Posterior cingulate gyrus (tissue), 11 donors: Measurements from ENCODE around the gene PPP1R26.
A peak's percentile ranks its signal among the peaks of the same experiment; 100 is the strongest.
"Not testable (repeated sequence)": the region's sequence is repeated elsewhere in the genome, so short reads cannot be mapped to it uniquely, and the experiment has no call there.

Experiments
- DNase-seq, 10 donors: peaks; one replicate each; pipeline versions ENCODE4 v3.0.0 to v3.0.0-alpha.2; 2020 to 2021; ENCODE audit warnings: mixed read lengths in 3 of 10
- intact Hi-C: fragments of 100-400 bp; cut with DNase I; formaldehyde crosslinking; loops from one replicate; pipeline ENCODE4 v1.15.1; 2023

The PPP1R26 gene

GRCh38 chr9:135501261-135502167 lies 21.9 kb downstream of the PPP1R26 start:
- peak in 4 of 10 donors; percentile 23 to 94 (median 77) for DNase-seq
- intact Hi-C loops, result loop anchor here (5.0 kb wide), 1 partner anchor 406 kb away; the partner anchor contains the start of gene CAMSAP1

- peak in 4 of 10 donors; percentile 1 to 59 (median 46) for DNase-seq
- intact Hi-C loops, result loop anchor here (5.0 kb wide), 1 partner anchor 405 kb away; the partner anchor contains the start of gene CAMSAP1
These were observed 22.7 kb downstream of the PPP1R26 start for GRCh38 chr9:135502168-135502872.

GRCh38 chr9:135502873-135503321 lies 23.3 kb downstream of the PPP1R26 start:
- DNase-seq, result peak in 4 of 10 donors; percentile 16 to 76 (median 66)
- intact Hi-C loops, result loop anchor here (5.0 kb wide), 1 partner anchor 404 kb away; the partner anchor contains the start of gene CAMSAP1

GRCh38 chr9:135503371-135504261 lies 24.0 kb downstream of the PPP1R26 start:
- DNase-seq, result peak in 4 of 10 donors; percentile 26 to 70 (median 56)

DNA sequence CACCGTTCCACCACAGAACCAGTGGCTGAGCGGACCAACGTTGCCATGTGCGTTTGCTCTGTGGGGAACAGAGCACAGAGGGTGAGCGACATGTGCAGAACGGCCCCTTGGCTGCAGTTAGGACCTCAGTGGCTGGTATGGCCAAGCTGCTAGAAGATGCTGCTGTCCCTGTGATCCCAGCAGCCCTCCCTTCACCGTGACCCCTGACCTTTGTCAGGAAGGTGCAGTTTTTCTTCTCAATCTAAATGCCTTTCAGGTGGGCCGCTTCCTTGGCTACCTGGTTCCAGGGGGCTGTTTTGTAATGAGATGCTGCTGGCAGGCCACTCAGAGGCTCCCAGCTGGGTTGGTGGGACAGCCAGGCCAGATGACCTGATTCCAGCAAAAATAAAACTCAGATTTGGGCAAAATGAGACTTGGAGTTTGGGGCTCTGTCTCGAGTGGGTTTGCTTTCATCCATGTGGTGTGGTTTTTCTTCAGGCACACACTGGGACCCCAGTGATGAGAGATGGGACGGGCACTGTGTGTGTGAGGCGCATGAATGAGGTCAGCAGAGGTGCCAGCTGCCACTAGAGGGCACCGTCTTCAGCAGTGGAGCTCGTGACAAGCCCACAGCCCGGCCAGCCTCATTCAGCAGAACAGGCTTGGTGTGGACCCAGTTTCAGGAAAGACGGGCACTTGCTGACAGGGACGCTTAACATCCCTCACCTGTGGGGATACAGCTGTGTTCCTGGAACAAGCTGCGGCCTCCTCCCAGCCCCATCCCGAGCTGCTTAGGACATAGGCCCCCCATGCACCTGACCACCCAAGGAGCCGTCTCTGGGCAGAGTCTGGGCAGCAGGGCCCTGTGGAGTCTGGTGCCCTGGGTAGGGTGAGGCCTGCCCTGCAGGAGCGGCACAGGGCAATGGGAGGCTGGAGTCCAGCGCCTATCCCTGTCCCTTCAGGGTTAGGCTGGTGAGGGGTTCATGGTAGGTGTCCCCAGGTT lies 25.0 kb downstream of the PPP1R26 start:
- peak; percentile 54 to 95 (median 74) for DNase-seq
- intact Hi-C loops, result loop anchor here (5.0 kb wide), 1 partner anchor 403 kb away; the partner anchor contains the start of gene CAMSAP1

More at GRCh38 chr9:135503371-135504261, 24.0 kb downstream of the PPP1R26 start:
- intact Hi-C loops, result loop anchor here (5.0 kb wide), 1 partner anchor 404 kb away; the partner anchor contains the start of gene CAMSAP1

DNA sequence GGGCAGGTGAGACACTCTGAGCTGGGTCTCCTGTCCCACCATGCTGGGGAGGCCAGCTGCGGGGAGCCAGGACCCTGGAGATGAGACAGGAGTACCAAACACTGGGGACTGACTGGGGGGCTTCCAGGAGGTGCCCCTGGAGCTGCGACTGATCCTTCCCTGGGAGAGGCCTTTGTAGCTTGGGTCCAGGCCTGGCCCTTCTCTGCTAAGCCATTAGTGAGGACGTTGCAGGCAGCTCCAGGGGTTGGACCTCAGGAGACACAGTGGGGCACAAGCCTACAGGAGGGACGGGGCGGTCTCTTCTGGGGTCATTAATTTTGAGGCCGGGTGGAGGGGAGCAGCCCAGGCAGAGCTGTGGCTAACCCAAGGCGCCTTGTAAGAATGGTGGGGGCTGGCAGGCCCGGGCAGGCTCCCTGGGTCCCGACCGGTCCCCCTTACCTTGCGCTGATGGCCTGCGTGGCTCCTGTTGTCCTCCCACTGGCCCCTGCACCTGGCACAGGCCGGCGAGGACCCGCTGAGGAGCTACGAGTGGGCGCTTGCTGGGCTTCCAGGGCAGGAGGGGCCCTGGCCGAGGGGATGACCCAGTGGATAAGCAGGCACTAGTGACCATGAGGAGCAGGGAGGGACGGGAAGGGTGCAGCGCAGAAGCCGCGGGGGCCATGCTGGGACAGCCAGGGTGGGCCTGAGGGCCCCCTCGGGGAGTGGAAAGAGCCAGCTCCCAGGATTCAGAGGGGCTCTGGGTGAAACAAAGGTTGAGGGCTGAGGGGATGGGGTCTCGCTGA lies 26.0 kb downstream of the PPP1R26 start:
- DNase-seq, result peak in 3 of 10 donors; percentile 65 to 75 (median 70)
- intact Hi-C loops, result no loop called here

DNA sequence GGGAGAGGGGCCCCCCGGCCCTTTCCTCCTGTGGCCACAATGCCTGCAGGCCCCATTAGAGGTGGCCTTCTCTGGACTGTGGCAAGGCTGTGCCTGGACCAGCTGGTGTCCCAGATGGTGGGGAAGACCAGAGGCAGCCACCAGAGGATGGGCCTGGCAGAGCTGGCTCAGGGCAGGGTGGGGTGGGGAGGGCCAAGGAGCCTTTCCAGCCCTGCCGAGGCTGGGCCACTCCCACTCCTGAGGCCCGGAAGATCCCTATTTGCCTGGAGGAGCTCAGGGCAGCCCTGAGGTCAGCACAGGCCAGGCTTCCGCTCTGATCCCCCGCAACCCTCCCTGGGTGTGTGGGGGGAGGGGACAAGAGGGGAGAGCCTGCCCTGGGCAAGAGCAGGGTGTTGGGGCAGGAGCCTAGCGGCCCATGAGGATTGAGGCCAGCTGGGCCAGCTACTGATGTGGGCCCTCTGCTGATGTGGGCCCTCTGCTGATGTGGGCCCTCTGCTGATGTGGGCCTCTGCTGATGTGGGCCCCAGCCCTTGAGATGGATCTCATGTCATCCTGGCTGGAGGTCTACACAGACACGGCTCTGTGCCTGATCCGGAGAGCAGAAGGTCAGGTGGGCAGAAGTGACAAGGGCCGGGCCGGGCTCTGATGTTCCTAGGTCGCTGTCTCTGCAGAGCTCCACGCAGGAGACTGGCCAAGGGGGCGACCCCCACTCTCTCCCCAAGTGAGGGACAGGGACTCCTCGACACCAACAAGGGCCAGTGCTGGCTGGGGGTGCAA lies 26.9 kb downstream of the PPP1R26 start:
- intact Hi-C loops, result no loop called here
- DNase-seq, result peak in 2 of 10 donors; percentile 65 to 69

- intact Hi-C loops, result no loop called here
- peak in 5 of 10 donors; percentile 3 to 57 (median 26) for DNase-seq
These were observed 27.8 kb downstream of the PPP1R26 start for GRCh38 chr9:135507104-135508035.

DNA sequence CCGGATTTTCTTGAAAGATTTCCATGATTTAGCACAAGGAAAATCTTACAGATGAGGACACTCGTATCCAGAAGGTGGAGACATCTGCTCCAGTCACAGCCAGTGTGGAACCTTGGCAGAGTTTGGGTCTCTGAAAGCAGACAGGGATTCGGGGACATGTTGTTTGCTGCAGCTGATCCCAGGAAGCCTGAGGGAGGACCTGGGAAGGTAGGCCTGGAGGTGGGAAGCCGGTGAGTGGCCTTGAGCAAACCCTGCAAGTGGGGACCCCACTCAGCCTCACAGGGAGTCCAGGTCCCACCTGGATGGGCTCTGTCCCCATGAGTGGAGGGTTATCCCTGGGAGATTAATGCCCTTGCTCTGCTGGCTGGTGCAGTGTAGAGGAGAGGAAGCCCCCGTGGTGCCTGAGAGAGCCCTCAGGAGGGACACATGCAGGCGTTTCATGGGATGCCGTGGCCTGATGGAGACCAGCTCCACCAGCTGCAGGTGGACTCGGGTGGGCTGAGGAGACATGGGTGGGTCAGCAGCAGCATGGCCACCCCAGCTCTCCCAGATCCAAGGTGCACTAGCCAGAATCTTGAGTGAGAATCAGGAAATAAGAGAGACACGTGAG lies 28.7 kb downstream of the PPP1R26 start:
- intact Hi-C loops, result no loop called here
- peak in 4 of 10 donors; percentile 1 to 67 (median 34) for DNase-seq

DNA sequence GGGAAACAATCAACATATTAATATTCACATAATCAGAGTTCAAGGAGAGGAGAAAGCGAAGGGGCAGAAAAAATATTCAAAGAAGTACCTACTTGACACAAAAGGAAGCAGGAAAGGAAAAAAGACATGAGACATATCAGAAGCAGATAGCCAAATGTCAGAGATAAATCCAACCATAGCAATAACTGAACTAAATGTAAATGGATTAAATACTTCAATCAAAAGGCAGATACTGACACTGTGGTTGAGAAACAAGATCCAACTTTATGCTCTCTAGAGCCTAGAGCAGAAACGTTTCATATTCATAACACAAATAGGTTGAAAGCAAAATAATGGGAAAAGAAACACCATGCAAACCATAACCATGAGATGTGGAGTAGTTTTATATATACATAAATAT lies 29.9 kb downstream of the PPP1R26 start:
- intact Hi-C loops, result no loop called here
- DNase-seq, result no peak

DNA sequence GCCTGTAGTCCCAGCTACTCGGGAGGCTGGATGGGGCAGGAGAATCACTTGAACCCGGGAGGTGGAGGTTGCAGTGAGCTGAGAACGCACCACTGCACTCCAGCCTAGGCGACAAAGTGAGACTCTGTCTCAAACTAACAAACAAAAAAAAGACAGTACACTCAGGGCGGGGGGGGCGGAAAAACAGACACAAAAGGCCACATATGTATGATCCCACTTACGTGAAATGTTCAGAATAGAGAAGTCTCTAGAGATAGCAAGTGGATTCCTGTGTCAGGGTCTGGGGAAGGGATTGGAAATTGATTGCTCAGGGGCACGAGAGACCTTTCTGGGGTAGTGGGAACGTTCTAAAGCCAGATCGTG lies 32.6 kb downstream of the PPP1R26 start:
- no peak for DNase-seq
- intact Hi-C loops, result no loop called here

DNA sequence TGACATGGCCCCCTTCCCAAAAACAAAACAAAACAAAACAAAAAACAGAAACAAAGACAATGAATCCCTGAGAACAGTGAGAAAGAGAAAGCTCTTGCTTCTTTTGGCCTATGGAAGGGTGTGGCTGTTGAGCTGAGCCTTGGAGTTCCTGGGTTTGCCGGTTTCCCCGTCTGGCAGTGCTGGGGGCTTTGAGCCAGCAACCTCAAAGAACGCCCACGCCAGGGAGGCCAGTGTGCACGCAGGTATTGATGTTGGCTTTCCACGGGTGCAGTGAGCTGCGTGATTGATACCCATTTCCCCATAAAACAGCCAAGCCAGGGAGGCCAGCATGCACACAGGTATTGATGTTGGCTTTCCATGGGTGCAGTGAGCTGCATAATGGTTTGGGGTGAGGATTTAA lies 33.3 kb downstream of the PPP1R26 start:
- intact Hi-C loops, result no loop called here
- DNase-seq, result peak in 2 of 10 donors; percentile 1 to 42

DNA sequence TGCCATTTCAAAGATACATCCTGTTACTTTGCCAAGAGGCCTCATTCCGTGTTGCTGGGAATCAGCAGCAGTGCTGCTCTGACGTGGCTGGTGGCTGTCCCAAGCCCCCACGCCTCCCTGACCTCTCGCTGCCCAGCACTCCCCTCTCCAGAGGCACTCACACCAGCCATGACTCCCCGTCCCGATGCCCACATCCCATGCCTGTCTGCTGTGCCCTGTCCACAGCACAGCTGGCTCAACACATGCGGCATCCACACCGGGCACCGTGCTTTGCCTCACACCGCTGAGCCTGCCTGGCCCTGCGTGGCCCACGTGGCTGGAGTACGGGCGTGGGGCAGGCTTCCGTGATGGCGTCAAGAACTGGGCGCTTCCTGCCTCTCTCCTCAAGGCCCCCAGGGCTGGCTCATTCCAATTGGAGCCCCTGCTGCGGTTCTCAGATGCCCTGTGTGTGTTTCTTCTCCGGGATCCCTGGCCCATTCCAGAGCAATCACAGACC lies 33.8 kb downstream of the PPP1R26 start:
- intact Hi-C loops, result no loop called here
- DNase-seq, result peak in 3 of 10 donors; percentile 5 to 80 (median 76)

- peak in 1 of 10 donors; percentile 55 for DNase-seq
- intact Hi-C loops, result not testable (repeated sequence)
These were observed 34.3 kb downstream of the PPP1R26 start for GRCh38 chr9:135513906-135514305.

DNA sequence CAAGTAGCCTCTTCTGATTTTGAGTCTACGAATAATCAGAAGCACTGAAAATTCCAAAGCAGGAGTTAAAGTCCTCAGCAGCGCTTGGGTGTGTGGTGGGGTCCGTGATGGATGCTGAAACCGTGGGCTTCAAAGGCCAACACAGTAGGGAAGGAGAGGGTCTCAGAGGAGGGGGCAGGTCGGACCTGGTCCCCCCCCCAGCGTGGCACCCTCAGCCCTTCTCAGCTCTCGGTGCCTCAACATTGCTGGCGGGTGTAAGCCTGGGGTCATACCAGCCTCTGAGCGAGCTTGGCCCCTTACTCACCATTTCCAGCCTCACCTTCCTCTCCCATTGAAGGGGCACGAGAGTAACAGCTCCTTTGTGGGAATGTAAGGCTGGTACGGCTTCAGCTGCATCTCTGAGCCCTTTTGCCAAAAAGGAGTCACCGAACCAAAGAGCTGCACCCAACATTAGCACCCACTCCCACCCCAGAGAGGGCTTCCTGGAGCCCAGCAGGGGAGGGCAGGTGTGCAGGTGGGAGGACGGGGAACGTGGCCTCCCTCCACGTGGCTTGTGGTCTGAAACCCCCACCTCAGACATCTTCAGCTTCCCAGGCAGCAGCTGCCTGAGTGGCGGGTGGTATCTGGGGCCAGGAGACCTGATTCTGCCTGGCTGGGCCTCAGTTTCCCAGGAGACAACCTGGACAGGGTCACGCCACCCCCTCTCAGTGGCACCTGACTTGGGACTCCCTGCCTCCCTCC lies 34.9 kb downstream of the PPP1R26 start:
- peak in 2 of 10 donors; percentile 52 to 72 for DNase-seq
- intact Hi-C loops, result no loop called here
